ENCODE results near the gene CLEC17A.

Gene CLEC17A

GRCh38 chr19:14650161-14650560, 67.3 kb downstream of the CLEC17A start:
- DNase-seq (ENCODE audit: low spot score): no peak

DNA sequence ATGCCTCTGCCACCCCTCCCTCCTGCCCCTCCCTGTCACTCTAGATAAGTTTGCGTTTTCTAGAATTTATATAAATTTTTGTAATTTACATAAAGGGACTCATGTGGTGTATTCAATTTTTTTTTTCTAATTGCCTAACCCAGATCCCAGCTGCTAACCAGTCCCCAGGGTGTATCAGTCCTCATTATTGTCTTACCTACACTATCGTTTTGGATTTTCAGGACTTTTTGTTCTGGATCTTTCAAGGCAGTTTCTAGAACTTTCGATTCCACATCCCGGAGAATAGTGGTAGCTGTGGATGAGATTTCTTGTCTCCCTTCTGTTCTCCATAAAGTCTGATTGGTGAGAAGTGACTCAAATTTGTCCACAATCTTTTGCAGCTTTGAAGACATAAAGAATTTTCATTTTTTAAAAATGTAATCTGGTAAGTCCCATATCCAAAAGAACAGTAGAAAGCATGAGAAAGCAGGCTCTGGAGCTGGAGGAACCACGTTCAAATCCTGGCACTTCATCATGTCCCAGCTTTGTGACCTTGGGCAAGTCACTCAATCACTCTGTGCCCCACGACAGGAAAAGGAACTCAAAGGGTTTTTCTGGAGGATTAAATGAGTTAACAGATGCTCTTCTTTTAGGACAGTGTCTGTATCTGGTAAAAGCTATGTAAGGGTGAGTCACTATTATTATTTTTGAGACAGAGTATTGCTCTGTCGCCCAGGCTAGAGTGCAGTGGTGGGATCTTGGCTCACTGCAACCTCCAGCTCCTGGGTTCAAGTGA, 72.1 kb downstream of the CLEC17A start:
- DNase-seq (ENCODE audit: low spot score): no peak

GRCh38 chr19:14655726-14656125, 72.8 kb downstream of the CLEC17A start:
- DNase-seq (ENCODE audit: low spot score): no peak

DNA sequence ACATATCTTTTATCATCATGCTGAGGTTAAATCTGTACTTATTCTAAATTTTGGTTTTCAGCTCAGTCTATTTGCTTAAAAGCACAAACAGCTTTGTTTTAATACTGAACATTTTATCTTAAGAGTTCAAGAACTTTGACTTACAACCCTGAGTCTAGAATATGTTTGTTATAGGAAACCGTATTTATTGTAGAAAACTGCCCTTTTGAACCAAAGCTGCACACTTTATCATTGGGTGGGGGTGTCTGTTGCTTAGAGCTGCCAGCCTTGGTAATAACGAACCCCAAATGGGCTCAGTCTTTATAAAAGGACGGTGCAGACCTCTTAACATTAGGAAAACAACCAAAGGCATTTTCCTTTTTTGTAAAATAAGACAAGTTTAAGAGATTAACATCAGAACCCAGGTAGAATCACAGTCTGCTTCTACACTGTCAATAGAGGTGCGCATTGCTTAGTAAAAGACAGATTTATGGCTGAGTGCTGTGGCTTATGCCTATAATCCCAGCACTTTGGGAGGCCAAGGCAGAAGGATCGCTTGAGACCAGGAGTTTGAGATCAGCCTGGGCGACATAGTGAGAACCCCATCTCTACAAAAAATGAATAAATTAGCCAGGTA, 77.1 kb downstream of the CLEC17A start:
- DNase-seq (ENCODE audit: low spot score): no peak

GRCh38 chr19:14661372-14661924, 78.6 kb downstream of the CLEC17A start:
- no peak for DNase-seq (ENCODE audit: low spot score)

All from AG08395 (cell line).